Stimulated activated CD4-positive, alpha-beta T cell treated with anti-CD3 and anti-CD28 coated beads, Interleukin-15, amount 100 ng/mL, for 1 hour (primary cell): ENCODE measurements around the gene TMIE.
"Not testable (repeated sequence)": the region's sequence is repeated elsewhere in the genome, so short reads cannot be mapped to it uniquely, and the experiment has no call there.

Experiments used
- DNase-seq, 2 donors: peaks; one replicate each; pipeline ENCODE4 v3.0.0-alpha.2; 2020; ENCODE audit warnings: low read depth in 1 of 2, low spot score in 1 of 2

The TMIE gene

GRCh38 chr3:46682974-46683373 lies 18.2 kb upstream of the TMIE start:
- no peak for DNase-seq

- DNase-seq = no peak
Measured at GRCh38 chr3:46684891-46685290, 16.3 kb upstream of the TMIE start.

GRCh38 chr3:46685446-46685845 lies 15.7 kb upstream of the TMIE start:
- no peak for DNase-seq

- no peak for DNase-seq
Measured at GRCh38 chr3:46690798-46691197, 10.4 kb upstream of the TMIE start.

GRCh38 chr3:46692566-46692990 lies 8.6 kb upstream of the TMIE start:
- no peak for DNase-seq

- peak; percentile 48 to 55 for DNase-seq
Measured at GRCh38 chr3:46693038-46693891, 7.9 kb upstream of the TMIE start, which contains the start of gene ALS2CL. Gene ALS2CL, minus strand, starts transcription at chr3:46693679. Its CDS starts 4,239 bp downstream, at chr3:46689440.

- peak in 1 of 2 donors; percentile 10 for DNase-seq
Measured at GRCh38 chr3:46693892-46694226, 7.3 kb upstream of the TMIE start.

- DNase-seq = no peak
Measured at GRCh38 chr3:46694520-46694919, 6.7 kb upstream of the TMIE start.

- peak in 1 of 2 donors; percentile 26 for DNase-seq
Measured at GRCh38 chr3:46695177-46695961, 5.8 kb upstream of the TMIE start.

GRCh38 chr3:46695962-46696894 lies 5.0 kb upstream of the TMIE start:
- no peak for DNase-seq

GRCh38 chr3:46699676-46700523 lies 1.3 kb upstream of the TMIE start:
- DNase-seq = no peak

GRCh38 chr3:46700772-46701171 lies 420 bp upstream of the TMIE start:
- DNase-seq = no peak

GRCh38 chr3:46702246-46703012 lies 1.2 kb downstream of the TMIE start:
- no peak for DNase-seq

- no peak for DNase-seq
Measured at GRCh38 chr3:46703013-46703520, 1.9 kb downstream of the TMIE start.

- DNase-seq = not testable (repeated sequence)
Measured at GRCh38 chr3:46704346-46704745, 3.2 kb downstream of the TMIE start.

- peak; percentile 27 to 44 for DNase-seq
Measured at GRCh38 chr3:46705022-46705530, 3.9 kb downstream of the TMIE start.

GRCh38 chr3:46705751-46706552 lies 4.8 kb downstream of the TMIE start:
- DNase-seq = no peak
